Neural cell (in vitro differentiated cells): ENCODE results near the gene MTMR12. TPM values are rescaled to one million over a fixed set of nuclear protein-coding genes. Genes with fewer than 3 reads are reported as not detected.

ENCODE experiments used
- H2AFZ ChIP-seq: fragments of 200-600, 300-800 bp; sonication (generic), shearing (Covaris generic); 2 replicates; pipeline ENCODE4 v1.6.0; 2014; ENCODE audit warnings: low read depth, mild to moderate bottlenecking, antibody characterized with exemption, low read length, moderate library complexity
- H3F3A ChIP-seq: fragments of 200-600 bp; shearing (Covaris generic); 2 replicates; pipeline ENCODE4 v1.6.1; 2016; ENCODE audit warnings: mild to moderate bottlenecking, moderate library complexity, mixed read lengths, antibody characterized with exemption, low read length; ENCODE audit not compliant: insufficient read depth, poor library complexity, severe bottlenecking
- H3K27ac ChIP-seq: fragments of 200-600, 300-800 bp; sonication (generic), shearing (Covaris generic); 2 replicates; pipeline ENCODE4 v1.5.1; 2014; ENCODE audit warnings: mild to moderate bottlenecking, low read length, moderate library complexity
- H3K27me3 ChIP-seq: fragments of 300-800, 200-600 bp; sonication (generic), shearing (Covaris generic); 2 replicates; pipeline ENCODE4 v1.6.0; 2014; ENCODE audit warnings: mild to moderate bottlenecking, low read depth, low read length, moderate library complexity; ENCODE audit not compliant: insufficient read depth
- H3K36me3 ChIP-seq: fragments of 300-800, 200-600 bp; sonication (generic), shearing (Covaris generic); 2 replicates; pipeline ENCODE4 v1.5.1; 2014; ENCODE audit warnings: mild to moderate bottlenecking, antibody characterized with exemption, low read length, moderate library complexity; ENCODE audit not compliant: insufficient read depth
- H3K4me2 ChIP-seq: fragments of 300-800, 200-600 bp; sonication (generic), shearing (Covaris generic); 2 replicates; pipeline ENCODE4 v1.6.0; 2014; ENCODE audit warnings: mild to moderate bottlenecking, low read length
- H3K4me3 ChIP-seq: fragments of 300-800, 200-600 bp; sonication (generic), shearing (Covaris generic); 2 replicates; pipeline ENCODE4 v1.5.1; 2014; ENCODE audit warnings: mild to moderate bottlenecking, low read length, moderate library complexity
- H3K79me2 ChIP-seq: fragments of 200-600 bp; shearing (Covaris generic); replicated peaks from 2 replicates; pipeline ENCODE4 v1.6.0; 2014; ENCODE audit warnings: mild to moderate bottlenecking, low read length, moderate library complexity; ENCODE audit not compliant: insufficient read depth
- H3K9ac ChIP-seq: fragments of 300-800, 200-600 bp; sonication (generic), shearing (Covaris generic); 2 replicates; pipeline ENCODE4 v1.6.1; 2016; ENCODE audit warnings: mild to moderate bottlenecking, low read length, mixed read lengths
- H3K9me2 ChIP-seq: fragments of 200-600 bp; shearing (Covaris generic); 2 replicates; pipeline ENCODE4 v1.6.1; 2016; ENCODE audit warnings: mild to moderate bottlenecking, low read length, mixed read lengths; ENCODE audit not compliant: insufficient read depth
- H3K9me3 ChIP-seq: fragments of 200-600, 300-800 bp; sonication (generic), shearing (Covaris generic); 2 replicates; pipeline ENCODE4 v1.6.1; 2016; ENCODE audit warnings: mild to moderate bottlenecking, mixed run types, low read length, moderate library complexity, mixed read lengths
- H4K20me1 ChIP-seq: fragments of 200-600 bp; shearing (Covaris generic); 2 replicates; pipeline ENCODE4 v1.6.1; 2016; ENCODE audit warnings: mild to moderate bottlenecking, mixed run types; ENCODE audit not compliant: insufficient read depth
- MXI1 ChIP-seq: fragments of 450-650 bp; conservative IDR thresholded peaks from 2 replicates; pipeline ENCODE4 v1.6.1; 2014; ENCODE audit warnings: antibody characterized with exemption, mild to moderate bottlenecking; ENCODE audit not compliant: poor library complexity, severe bottlenecking
- POLR2AphosphoS5 ChIP-seq: IDR thresholded peaks from 2 replicates; pipeline ENCODE4 v1.6.1; 2012
- polyA plus RNA-seq: library from polyadenylated mRNA; depleted of rRNA; stranded (reverse); fragments of >200 nt; gene quantifications from 2 replicates; pipeline ENCODE4 v1.2.3, GENCODE V29; 2014
- small RNA-seq, 3 experiments: library from RNA; depleted of rRNA; stranded (forward); fragments of <200 nt; gene quantifications; one replicate each; pipeline ENCODE3, GENCODE V24; 2012
- TF ChIP-seq, protein P1 (sequence below): fragments of 450-650 bp; IDR thresholded peaks from 2 replicates; pipeline ENCODE4 v1.5.1; 2014; ENCODE audit warnings: antibody characterized with exemption, mild to moderate bottlenecking, moderate library complexity; ENCODE audit not compliant: poor library complexity, severe bottlenecking

MTMR12 gene
- polyA plus RNA-seq, 1 donor from 2014 or later, result 13.5 TPM

GRCh38 chr5:32182463-32183063, 130.2 kb downstream of the MTMR12 start:
- H3K9me3 ChIP-seq, result no peaks in the 10 kb centered on the region
- H3F3A ChIP-seq, result no peaks in the 10 kb centered on the region
- no peaks in the 10 kb centered on the region for H3K79me2 ChIP-seq
- no peaks in the 10 kb centered on the region for H4K20me1 ChIP-seq
- no peak overlapping the region for H3K9ac ChIP-seq
- no peak overlapping the region for H3K27ac ChIP-seq
- H3K4me3 ChIP-seq, result no peak overlapping the region
- H2AFZ ChIP-seq, result no peak overlapping the region
- no peak overlapping the region for H3K4me2 ChIP-seq
- H3K36me3 ChIP-seq, result no peaks in the 10 kb centered on the region
- no peaks in the 10 kb centered on the region for H3K27me3 ChIP-seq
- TF ChIP-seq POLR2AphosphoS5 (no peak), MXI1 (no peak)
- TF ChIP-seq, protein P1, sequence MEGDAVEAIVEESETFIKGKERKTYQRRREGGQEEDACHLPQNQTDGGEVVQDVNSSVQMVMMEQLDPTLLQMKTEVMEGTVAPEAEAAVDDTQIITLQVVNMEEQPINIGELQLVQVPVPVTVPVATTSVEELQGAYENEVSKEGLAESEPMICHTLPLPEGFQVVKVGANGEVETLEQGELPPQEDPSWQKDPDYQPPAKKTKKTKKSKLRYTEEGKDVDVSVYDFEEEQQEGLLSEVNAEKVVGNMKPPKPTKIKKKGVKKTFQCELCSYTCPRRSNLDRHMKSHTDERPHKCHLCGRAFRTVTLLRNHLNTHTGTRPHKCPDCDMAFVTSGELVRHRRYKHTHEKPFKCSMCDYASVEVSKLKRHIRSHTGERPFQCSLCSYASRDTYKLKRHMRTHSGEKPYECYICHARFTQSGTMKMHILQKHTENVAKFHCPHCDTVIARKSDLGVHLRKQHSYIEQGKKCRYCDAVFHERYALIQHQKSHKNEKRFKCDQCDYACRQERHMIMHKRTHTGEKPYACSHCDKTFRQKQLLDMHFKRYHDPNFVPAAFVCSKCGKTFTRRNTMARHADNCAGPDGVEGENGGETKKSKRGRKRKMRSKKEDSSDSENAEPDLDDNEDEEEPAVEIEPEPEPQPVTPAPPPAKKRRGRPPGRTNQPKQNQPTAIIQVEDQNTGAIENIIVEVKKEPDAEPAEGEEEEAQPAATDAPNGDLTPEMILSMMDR, result no peak
- H3K9me2 ChIP-seq, result no peaks in the 10 kb centered on the region

Small RNAs within 50 kb of the gene (small RNA-seq; reads per million reads assigned to genes)
- gene RNU6-1079P (0.10 to 4.6 (median 0.10) reads per million in 3 experiments), gene RNU6-378P (0.86 to 7.7 (median 2.2) reads per million in 3 experiments)

Other genes with a start within 250 kb of the MTMR12 start
- gene GOLPH3, start 138.6 kb downstream of the MTMR12 start, polyA plus RNA-seq, result 62.9 and 75.8 TPM in 2 replicates
- 115 and 141 TPM in 2 replicates for gene ZFR, start 131.8 kb upstream of the MTMR12 start, polyA plus RNA-seq